GM21423 (cell line): ENCODE data around the gene FAM228A.
"Not testable (repeated sequence)": the region's sequence is repeated elsewhere in the genome, so short reads cannot be mapped to it uniquely, and the experiment has no call there.

Experiments used
- ATAC-seq: cut with Tn5 transposase; IDR thresholded peaks from one replicate; pipeline ENCODE4 v1.9.1; 2021; ENCODE audit warnings: mild to moderate bottlenecking, moderate library complexity; ENCODE audit not compliant: unreplicated experiment

Gene FAM228A

DNA sequence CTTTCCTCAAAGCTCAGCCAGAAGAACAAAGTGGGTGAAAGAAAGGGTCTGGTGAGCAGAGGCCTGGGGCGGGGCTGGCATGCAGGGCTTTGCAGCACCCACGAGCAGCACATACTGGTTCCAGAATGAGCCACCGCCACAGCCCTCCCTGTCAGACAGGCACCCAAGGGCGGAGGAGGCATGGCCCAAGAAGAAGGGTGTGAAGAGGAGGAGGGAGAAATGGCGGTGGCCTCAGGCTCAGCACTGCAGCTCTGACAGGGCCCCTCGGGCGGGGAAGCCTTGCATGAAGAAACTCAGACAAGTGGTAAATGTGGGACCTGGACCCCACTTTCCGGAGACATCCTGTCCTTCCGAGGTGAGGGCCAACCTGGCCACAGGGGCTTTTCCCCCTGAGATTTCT lies 15.7 kb downstream of the FAM228A start:
- no peak for ATAC-seq

DNA sequence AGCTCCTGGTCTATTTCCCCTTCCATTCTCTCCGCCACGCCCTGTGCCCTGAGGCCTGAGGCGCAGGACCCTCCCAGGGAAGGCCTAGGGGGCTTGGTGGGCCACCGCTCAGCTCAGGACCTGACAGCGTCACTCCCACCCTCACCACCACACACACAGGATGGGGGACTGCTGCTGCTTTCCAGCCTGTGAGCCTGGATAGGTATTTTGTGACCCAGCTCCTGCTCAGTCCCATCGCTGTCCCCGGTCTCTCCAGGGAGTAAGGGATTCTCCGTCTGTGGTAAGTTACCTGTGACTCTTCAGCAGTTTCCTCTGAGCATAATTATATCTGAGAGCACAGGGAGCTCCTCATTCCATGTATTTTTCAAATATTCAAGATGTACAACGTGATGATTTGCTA lies 16.3 kb downstream of the FAM228A start:
- no peak for ATAC-seq

GRCh38 chr2:24191848-24192247 lies 17.0 kb downstream of the FAM228A start:
- no peak for ATAC-seq

GRCh38 chr2:24197213-24197612 lies 22.4 kb downstream of the FAM228A start:
- ATAC-seq: not testable (repeated sequence)

DNA sequence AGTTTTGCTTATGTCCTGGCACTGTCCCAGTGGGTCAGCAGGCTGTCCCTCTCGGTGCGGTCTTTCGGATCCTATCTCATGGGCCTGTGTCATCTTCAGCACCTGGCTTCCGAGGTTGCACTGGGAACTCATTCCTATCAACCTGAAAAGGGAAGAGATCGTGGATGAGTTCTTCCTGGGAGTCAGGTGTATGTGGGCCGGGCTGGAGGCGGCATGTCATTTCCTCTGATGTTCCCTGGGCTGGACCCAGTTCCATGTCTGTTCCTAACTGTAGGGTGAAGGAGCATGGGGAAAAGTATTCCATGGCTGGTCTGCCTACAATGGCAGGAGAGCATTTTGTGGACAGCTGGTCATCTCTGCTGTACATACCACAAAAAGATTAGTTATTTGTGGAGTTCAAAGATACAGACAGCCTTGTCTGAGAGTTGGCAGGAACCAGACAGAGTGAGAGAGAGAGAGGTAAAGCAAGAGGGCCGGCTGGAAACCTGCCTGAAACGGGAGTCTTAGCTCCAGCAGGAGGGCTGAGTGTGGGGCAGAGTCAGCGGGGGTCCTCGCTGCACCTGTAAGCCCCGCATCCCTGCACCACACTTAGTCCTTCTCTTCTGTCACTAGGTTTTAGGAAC lies 25.2 kb downstream of the FAM228A start:
- ATAC-seq: no peak

DNA sequence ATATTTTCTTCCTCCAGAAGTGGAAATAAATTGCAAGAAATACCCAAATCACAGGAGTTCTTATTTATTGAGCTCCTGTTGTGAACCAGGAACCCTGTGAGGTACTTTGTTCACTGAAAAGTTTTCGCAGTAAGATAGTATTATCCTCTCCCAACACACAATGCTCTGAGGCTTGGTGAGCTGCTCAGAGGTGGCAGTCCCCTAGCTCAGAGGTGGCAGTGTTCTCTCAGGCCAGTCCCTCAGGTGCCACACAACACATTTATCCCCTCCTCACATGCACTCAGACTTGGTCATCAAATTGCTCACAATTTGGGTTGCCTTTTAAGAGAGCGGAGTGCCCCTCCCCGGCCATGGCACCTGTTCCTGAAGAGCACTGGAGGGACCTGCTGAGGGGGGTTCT lies 25.9 kb downstream of the FAM228A start:
- ATAC-seq: no peak

DNA sequence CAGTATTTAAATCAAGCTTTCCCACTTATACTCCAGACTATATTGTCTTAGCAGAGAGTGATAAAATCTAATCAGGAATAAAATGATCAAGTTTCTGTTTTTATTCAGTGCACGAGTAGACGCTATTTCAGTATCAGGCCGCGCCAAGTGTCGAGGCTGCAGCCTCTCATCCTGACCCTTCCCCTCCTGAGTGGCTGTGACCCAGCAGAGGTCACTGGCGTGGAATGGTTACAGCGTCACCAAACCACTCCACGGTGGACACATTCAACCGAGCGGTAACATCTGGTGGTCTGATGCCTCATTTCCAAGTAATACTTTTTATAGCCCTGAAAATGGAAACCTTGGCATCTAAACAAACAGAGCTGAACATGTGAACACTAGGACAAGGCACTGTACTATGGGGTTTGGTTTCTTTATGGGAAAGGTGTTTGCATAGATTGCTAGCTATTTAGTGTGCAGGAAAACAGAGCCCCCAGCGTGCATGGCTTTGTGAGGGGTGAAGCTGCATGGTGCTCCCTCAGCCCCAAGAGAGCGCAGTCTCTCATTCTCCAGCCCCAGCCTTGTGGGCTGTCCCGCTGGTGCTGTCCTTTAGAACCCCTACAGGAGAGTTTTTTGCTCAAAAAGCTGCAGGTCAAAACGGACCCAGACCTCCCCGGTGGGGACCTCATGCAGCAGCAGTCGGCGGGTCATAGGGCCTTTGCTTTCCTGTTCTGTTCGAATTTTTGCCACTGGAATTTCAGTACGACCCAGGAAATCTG lies 28.4 kb downstream of the FAM228A start:
- no peak for ATAC-seq

GRCh38 chr2:24203787-24204150 lies 28.9 kb downstream of the FAM228A start:
- ATAC-seq: no peak

GRCh38 chr2:24204505-24204904 lies 29.7 kb downstream of the FAM228A start:
- ATAC-seq: no peak

DNA sequence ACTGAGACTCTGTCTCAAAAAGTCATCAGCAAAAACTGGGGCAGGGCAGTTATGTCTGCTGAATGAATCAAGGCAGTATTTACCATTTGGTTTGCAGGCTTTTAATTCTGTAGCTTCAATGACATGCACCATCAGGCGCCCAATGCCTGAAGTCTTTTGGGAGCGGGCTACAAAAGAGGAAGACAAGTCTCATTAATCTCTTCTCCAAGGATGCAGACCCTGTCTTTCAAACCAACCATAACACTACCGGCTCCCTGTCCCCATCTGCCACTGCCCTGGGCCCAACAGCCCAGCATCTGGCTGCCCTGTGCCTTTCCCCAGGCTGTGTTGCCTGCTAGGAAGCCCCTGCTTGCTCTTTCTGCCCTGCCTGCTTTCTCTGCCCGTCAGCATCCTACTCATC lies 30.3 kb downstream of the FAM228A start:
- ATAC-seq: no peak

- no peak for ATAC-seq
Measured at GRCh38 chr2:24206242-24206641, 31.4 kb downstream of the FAM228A start.

DNA sequence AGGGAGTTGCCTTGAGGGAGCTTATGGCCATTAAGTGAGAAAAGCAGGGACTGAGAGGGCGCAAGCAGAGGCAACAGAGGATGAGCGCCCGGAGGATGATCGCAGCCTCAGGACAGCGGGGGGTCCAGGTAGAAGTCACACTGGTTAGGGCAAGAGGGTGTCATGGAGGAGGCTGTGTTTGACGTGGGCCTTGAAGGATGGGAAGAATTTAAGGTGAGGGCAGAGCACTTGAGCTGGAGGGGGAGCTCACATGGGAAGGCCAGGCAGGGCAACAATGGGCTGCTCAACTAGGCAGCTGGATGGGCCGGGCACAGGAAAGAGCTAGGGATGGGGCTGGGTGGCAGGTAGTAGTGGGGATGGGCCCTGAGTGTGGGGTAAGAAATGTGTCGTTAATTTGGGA lies 31.9 kb downstream of the FAM228A start:
- ATAC-seq: no peak

DNA sequence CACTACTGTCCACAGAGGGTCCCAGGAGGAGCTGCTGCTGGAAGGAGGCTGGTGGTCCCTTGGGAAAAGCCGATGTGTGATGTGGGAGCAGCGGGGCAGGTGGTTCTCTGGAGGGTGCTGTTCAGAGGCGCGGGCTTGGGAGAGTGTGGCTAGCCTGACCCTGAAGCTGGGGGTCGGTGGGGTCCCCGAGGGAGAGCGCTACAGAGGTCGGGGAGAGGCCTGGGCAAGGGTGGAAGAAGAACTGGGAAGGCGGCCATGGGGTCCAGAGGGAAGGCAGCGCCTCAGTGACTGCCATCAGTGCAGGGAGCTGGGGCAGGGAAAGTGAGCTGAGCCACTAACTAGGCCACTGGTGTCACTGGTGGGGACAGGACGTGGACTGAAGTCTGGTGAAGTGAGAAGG lies 32.5 kb downstream of the FAM228A start:
- no peak for ATAC-seq

DNA sequence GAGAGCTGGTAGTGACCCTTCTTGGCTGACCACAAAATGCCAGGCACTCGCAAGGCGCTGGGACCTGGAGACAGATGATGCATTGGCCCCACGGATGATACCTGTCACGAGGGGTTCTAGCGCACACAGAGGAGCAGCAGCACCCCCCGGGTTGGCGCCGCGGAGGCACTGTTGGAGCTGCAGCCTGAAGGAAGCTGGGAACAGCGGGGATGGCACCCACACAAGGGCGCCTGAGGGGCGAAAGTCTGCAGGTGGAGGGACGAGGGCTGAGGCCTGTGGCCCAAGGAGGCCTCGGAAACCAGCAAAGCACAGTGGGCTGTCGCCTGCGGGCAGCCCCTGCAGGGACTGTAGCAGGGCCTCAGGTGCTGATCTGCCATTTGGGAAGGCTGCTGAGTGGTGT lies 33.6 kb downstream of the FAM228A start:
- no peak for ATAC-seq

GRCh38 chr2:24209389-24210105 lies 34.7 kb downstream of the FAM228A start:
- ATAC-seq: no peak

- ATAC-seq: no peak
Measured at GRCh38 chr2:24210106-24210455, 35.2 kb downstream of the FAM228A start.

GRCh38 chr2:24210723-24211122 lies 35.9 kb downstream of the FAM228A start:
- no peak for ATAC-seq

DNA sequence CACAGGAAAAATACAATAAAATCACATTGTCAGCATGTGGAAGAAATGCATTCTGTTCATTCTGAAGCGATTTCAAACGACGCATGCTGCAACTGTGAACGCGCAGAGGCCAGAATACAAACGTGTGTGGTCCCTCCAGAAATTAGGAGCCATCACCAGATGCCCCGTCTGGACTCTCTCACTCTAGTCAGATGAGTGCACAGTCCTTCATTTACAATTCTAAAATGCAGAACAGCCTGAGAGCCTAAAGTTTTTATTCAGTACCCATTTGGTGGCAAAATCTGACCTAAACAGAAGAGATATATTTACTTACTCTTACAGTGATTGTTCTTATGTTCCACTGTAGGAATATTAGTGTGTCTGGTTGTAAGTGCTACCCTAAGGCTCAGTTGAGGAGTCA lies 36.6 kb downstream of the FAM228A start:
- no peak for ATAC-seq

DNA sequence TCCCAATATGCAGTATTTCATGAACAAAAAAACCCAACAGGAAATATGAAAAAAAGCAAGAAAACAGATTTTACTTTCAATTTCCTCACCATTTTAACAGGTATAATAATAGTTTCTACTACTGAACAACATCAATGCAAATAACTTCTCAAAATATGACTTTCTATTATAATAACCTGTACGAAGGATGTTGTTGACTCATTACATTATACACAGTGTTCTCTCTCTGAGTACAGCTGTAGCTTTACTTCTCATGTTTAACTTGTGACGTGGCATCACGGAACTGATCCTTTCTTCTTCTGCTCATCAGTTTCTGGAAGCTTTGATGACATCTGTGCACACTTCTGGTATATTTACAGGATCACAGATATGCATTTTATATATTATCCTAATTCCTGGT lies 40.0 kb downstream of the FAM228A start:
- ATAC-seq: peak; percentile 85

- no peak for ATAC-seq
Measured at GRCh38 chr2:24220554-24221291, 45.9 kb downstream of the FAM228A start.

DNA sequence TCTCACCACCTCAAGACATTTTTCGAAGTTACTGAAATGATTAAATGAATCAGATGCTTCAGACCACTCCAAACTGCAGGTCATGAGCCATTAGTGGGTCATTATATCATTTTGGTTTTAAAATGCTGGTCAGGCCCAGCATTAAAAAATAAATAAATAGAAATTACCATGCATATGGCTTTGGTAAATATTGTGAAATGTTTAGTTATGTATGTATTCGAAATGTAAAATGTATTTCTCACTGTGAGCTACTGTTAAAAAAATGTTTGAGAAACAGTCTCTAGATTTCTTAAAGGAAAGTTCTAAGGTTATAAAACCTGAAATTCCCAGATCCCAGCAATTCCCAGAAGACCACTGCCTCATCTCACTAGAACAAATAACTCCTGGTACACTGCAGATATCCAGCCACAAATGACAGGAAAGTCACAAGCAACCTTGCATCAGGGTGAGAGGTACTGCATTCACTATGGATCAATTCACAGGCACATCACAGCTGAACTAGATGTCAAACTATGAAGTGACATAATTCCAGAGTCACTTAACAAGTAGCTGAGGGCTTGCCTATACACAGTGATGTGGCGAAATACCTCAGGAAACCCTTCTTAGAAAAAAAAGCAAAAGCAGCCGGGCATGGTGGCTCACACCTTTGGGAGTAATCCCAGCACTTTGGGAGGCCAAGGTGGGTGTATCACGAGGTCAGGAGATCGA lies 46.6 kb downstream of the FAM228A start:
- ATAC-seq: no peak
